H1 (cell line): ENCODE data around the gene SCG5. TPM values are rescaled to one million over a fixed set of nuclear protein-coding genes. Genes with fewer than 3 reads are reported as not detected.

Experiments used
- CTCF ChIA-PET: fragments of 300-600 bp; sonication (Branson Sonifier 250); formaldehyde crosslinking; loops from one replicate; lab custom pipeline; 2021; ENCODE audit not compliant: partially characterized antibody; lab: Charles Lee
- POLR2A ChIA-PET: fragments of 300-600 bp; sonication (Branson Sonifier 250); formaldehyde crosslinking; loops from one replicate; lab custom pipeline; 2021; ENCODE audit warnings: inconsistent platforms; ENCODE audit not compliant: partially characterized antibody; lab: Charles Lee
- DNase-seq, 2 experiments: peaks; one replicate each; pipeline versions ENCODE4 v3.0.0 to v3.0.0-alpha.2; 2010 to 2022; ENCODE audit warnings: low spot score in 2 of 2, low read depth in 1 of 2, mixed read lengths in 1 of 2
- FAIRE-seq: peaks from 2 replicates; lab custom pipeline; 2011; peaks lifted over from hg19 to GRCh38; lab: Jason Lieb, UNC
- H2AFZ ChIP-seq: 2 replicates; pipeline ENCODE4 v1.8.1; 2012; ENCODE audit warnings: low read length, inconsistent platforms
- H2AK5ac ChIP-seq: 2 replicates; pipeline ENCODE4 v1.6.1; 2013; ENCODE audit warnings: low read depth, low read length
- H2BK120ac ChIP-seq: replicated peaks from 2 replicates; pipeline ENCODE3; 2013; ENCODE audit warnings: low read depth, low read length, inconsistent platforms
- H2BK12ac ChIP-seq: 2 replicates; pipeline ENCODE4 v1.6.1; 2013; ENCODE audit warnings: low read depth, low read length
- H2BK15ac ChIP-seq: 2 replicates; pipeline ENCODE4 v1.6.1; 2013; ENCODE audit warnings: low read length
- H2BK20ac ChIP-seq: 2 replicates; pipeline ENCODE4 v1.6.1; 2013; ENCODE audit warnings: low read length
- H2BK5ac ChIP-seq: 2 replicates; pipeline ENCODE4 v1.6.1; 2013; ENCODE audit warnings: low read depth, low read length
- H3K14ac ChIP-seq: 2 replicates; pipeline ENCODE4 v1.6.1; 2013; ENCODE audit warnings: inconsistent platforms; ENCODE audit not compliant: insufficient read length
- H3K18ac ChIP-seq: 2 replicates; pipeline ENCODE4 v1.6.1; 2013; ENCODE audit warnings: low read length; ENCODE audit errors: extremely low read depth
- H3K23ac ChIP-seq: 2 replicates; pipeline ENCODE4 v1.6.1; 2013; ENCODE audit warnings: inconsistent platforms; ENCODE audit not compliant: insufficient read length
- H3K23me2 ChIP-seq: 2 replicates; pipeline ENCODE4 v1.6.1; 2013; ENCODE audit warnings: low read depth, low read length
- H3K27ac ChIP-seq: 2 replicates; pipeline ENCODE4 v1.6.1; 2011; ENCODE audit warnings: low read depth, low read length, inconsistent platforms
- H3K27me3 ChIP-seq, 4 experiments: replicated peaks in 1 of 4; 1 replicate in 1 of 4; 2 replicates in 3 of 4; pipeline versions ENCODE4 v1.6.1 to v1.8.1; 2011 to 2013; ENCODE audit warnings: low read length in 3 of 4, mild to moderate bottlenecking in 3 of 4, inconsistent platforms in 2 of 4, mixed read lengths in 2 of 4, moderate library complexity in 1 of 4; ENCODE audit not compliant: control insufficient read depth in 3 of 4, insufficient read depth in 3 of 4; ENCODE audit errors: extremely low read depth in 1 of 4
- H3K36me3 ChIP-seq, 4 experiments: 2 replicates each; pipeline versions ENCODE4 v1.6.1 to v1.8.1; 2011 to 2013; ENCODE audit warnings: mild to moderate bottlenecking in 4 of 4, low read length in 3 of 4, moderate library complexity in 2 of 4, control low read depth in 1 of 4, inconsistent platforms in 1 of 4; ENCODE audit not compliant: insufficient read depth in 4 of 4, control insufficient read depth in 2 of 4
- H3K4ac ChIP-seq: replicated peaks from 2 replicates; pipeline ENCODE3; 2013; ENCODE audit warnings: low read length, low read depth, mixed read lengths, inconsistent platforms; ENCODE audit not compliant: insufficient read length
- H3K4me1 ChIP-seq, 4 experiments: replicated peaks in 1 of 4; 1 replicate in 1 of 4; 2 replicates in 3 of 4; pipeline versions ENCODE4 v1.6.1 to v1.8.1; 2011 to 2013; ENCODE audit warnings: low read length in 3 of 4, inconsistent platforms in 2 of 4, mixed read lengths in 1 of 4; ENCODE audit not compliant: insufficient read depth in 4 of 4, control insufficient read depth in 3 of 4
- H3K4me2 ChIP-seq, 2 experiments: 2 replicates each; pipeline versions ENCODE4 v1.6.1 to v1.8.1; 2011 to 2013; ENCODE audit warnings: low read depth in 2 of 2, low read length in 2 of 2, control low read depth in 1 of 2, inconsistent platforms in 1 of 2, mild to moderate bottlenecking in 1 of 2; ENCODE audit not compliant: insufficient read depth in 1 of 2
- H3K4me3 ChIP-seq, 4 experiments: fragments of 200-600, 300-600 bp in 1 of 4; sonication (generic), shearing (Covaris generic), sonication (Bioruptor Twin) in 1 of 4; 2 replicates each; pipeline versions ENCODE4 v1.5.1 to v1.8.1; 2011 to 2016; ENCODE audit warnings: low read length in 4 of 4, low read depth in 3 of 4, control low read depth in 2 of 4, inconsistent platforms in 2 of 4, mild to moderate bottlenecking in 2 of 4, mixed read lengths in 1 of 4, moderate library complexity in 1 of 4; ENCODE audit not compliant: insufficient read depth in 2 of 4; ENCODE audit errors: extremely low read depth in 1 of 4
- H3K56ac ChIP-seq: replicated peaks from 2 replicates; pipeline ENCODE3; 2013; ENCODE audit warnings: low read depth, mild to moderate bottlenecking, mixed read lengths, low read length, inconsistent platforms; ENCODE audit not compliant: insufficient read length
- H3K79me1 ChIP-seq: 2 replicates; pipeline ENCODE4 v1.6.1; 2013; ENCODE audit warnings: low read depth, low read length, control low read depth
- H3K79me2 ChIP-seq, 2 experiments: 2 replicates each; pipeline versions ENCODE4 v1.6.1 to v1.8.1; 2012 to 2013; ENCODE audit warnings: low read length in 2 of 2, mild to moderate bottlenecking in 2 of 2, inconsistent platforms in 1 of 2; ENCODE audit not compliant: insufficient read depth in 2 of 2, control insufficient read depth in 1 of 2
- H3K9ac ChIP-seq, 4 experiments: replicated peaks in 1 of 4; 1 replicate in 1 of 4; 2 replicates in 3 of 4; pipeline versions ENCODE4 v1.6.1 to v1.8.1; 2011 to 2013; ENCODE audit warnings: low read depth in 3 of 4, low read length in 3 of 4, control low read depth in 2 of 4, mild to moderate bottlenecking in 2 of 4, moderate library complexity in 2 of 4, inconsistent platforms in 1 of 4; ENCODE audit errors: extremely low read depth in 1 of 4
- H3K9me3 ChIP-seq, 2 experiments: 2 replicates each; pipeline versions ENCODE4 v1.6.1 to v1.8.1; 2012 to 2013; ENCODE audit warnings: mild to moderate bottlenecking in 2 of 2, moderate library complexity in 2 of 2, control low read depth in 1 of 2, inconsistent platforms in 1 of 2, low read depth in 1 of 2, low read length in 1 of 2, mixed read lengths in 1 of 2; ENCODE audit not compliant: insufficient read depth in 2 of 2
- H4K20me1 ChIP-seq, 2 experiments: replicated peaks in 1 of 2; 2 replicates each; pipeline versions ENCODE3 to v1.8.1; 2011 to 2013; ENCODE audit warnings: inconsistent platforms in 2 of 2, low read length in 2 of 2, mild to moderate bottlenecking in 1 of 2; ENCODE audit not compliant: insufficient read depth in 2 of 2, control insufficient read depth in 1 of 2
- H4K5ac ChIP-seq: 2 replicates; pipeline ENCODE4 v1.6.1; 2013; ENCODE audit warnings: low read length, low read depth, mixed read lengths, inconsistent platforms; ENCODE audit not compliant: insufficient read length
- H4K8ac ChIP-seq: 2 replicates; pipeline ENCODE4 v1.8.0; 2013; ENCODE audit warnings: mild to moderate bottlenecking, moderate library complexity, low read length, inconsistent platforms; ENCODE audit not compliant: insufficient read depth; ENCODE audit errors: extremely low read depth
- H4K91ac ChIP-seq: replicated peaks from 2 replicates; pipeline ENCODE3; 2013; ENCODE audit warnings: low read length, mixed read lengths, inconsistent platforms; ENCODE audit not compliant: insufficient read length
- GABPA ChIP-seq: IDR thresholded peaks from 2 replicates; pipeline ENCODE4 v1.6.1; 2011; ENCODE audit warnings: mild to moderate bottlenecking, low read length, moderate library complexity, borderline replicate concordance; ENCODE audit not compliant: insufficient read depth
- HDAC6 ChIP-seq: IDR thresholded peaks from one replicate; pipeline ENCODE4 v1.7.1; 2012; ENCODE audit warnings: low read depth, mild to moderate bottlenecking, inconsistent platforms, low read length, moderate library complexity
- JUN ChIP-seq: IDR thresholded peaks from 2 replicates; pipeline ENCODE4 v1.6.1; 2011; ENCODE audit warnings: low read depth, mild to moderate bottlenecking, improper control_type of control experiment, low read length
- JUND ChIP-seq: IDR thresholded peaks from 2 replicates; pipeline ENCODE4 v1.6.1; 2011; ENCODE audit warnings: mild to moderate bottlenecking, improper control_type of control experiment, low read length
- NANOG ChIP-seq: IDR thresholded peaks from 2 replicates; pipeline ENCODE4 v1.6.1; 2011; ENCODE audit warnings: low read length, low read depth, mild to moderate bottlenecking, inconsistent platforms; ENCODE audit not compliant: insufficient read depth, poor library complexity, severe bottlenecking
- POLR2AphosphoS5 ChIP-seq: IDR thresholded peaks from 2 replicates; pipeline ENCODE4 v1.6.1; 2011; ENCODE audit warnings: low read depth, low read length
- RBBP5 ChIP-seq: IDR thresholded peaks from 2 replicates; pipeline ENCODE4 v1.7.1; 2012; ENCODE audit warnings: low read depth, mild to moderate bottlenecking, inconsistent platforms, low read length, moderate library complexity, borderline replicate concordance
- RNF2 ChIP-seq: fragments of 200-900, 300-1000 bp; sonication (generic); IDR thresholded peaks from 2 replicates; pipeline ENCODE4 v1.7.1; 2016; ENCODE audit warnings: borderline replicate concordance, low read depth, mild to moderate bottlenecking, antibody characterized with exemption, low read length; ENCODE audit not compliant: poor library complexity, severe bottlenecking; ENCODE audit errors: missing control alignments
- SAP30 ChIP-seq: fragments of 300-600 bp; sonication (generic); IDR thresholded peaks from 2 replicates; pipeline ENCODE4 v1.7.1; 2012; ENCODE audit warnings: low read length, moderate library complexity, mild to moderate bottlenecking, inconsistent platforms; ENCODE audit not compliant: insufficient read depth, insufficient replicate concordance
- SIRT6 ChIP-seq: IDR thresholded peaks from one replicate; pipeline ENCODE4 v1.7.1; 2012; ENCODE audit warnings: low read length, inconsistent platforms
- SP4 ChIP-seq: IDR thresholded peaks from 2 replicates; pipeline ENCODE4 v1.6.1; 2012; ENCODE audit warnings: low read length, inconsistent platforms
- TBP ChIP-seq: IDR thresholded peaks from 2 replicates; pipeline ENCODE4 v1.6.1; 2011; ENCODE audit warnings: low read depth, low read length, improper control_type of control experiment
- WGBS, 2 experiments: shearing (Covaris generic) in 1 of 2; methylation state at CpG; one replicate each; pipeline versions ENCODE4 v1.1.6 to v1.1.7; 2013 to 2015; ENCODE audit warnings: low lambda C conversion rate in 2 of 2, mixed read lengths in 2 of 2, inconsistent platforms in 1 of 2, low coverage in 1 of 2, missing lambda C conversion rate in 1 of 2; ENCODE audit not compliant: insufficient replicate concordance in 2 of 2, insufficient coverage in 1 of 2, insufficient read length in 1 of 2; ENCODE audit errors: extremely low coverage in 1 of 2, missing lambda C conversion rate in 1 of 2; 5-methylcytosine and 5-hydroxymethylcytosine counted together
- polyA plus RNA-seq, 7 experiments: library from polyadenylated mRNA; depleted of rRNA in 3 of 7; stranded (reverse) in 5 of 7; unstranded in 2 of 7; fragments of >200 nt in 5 of 7; fragments of 200-250 nt in 2 of 7; gene quantifications; 1 replicate in 5 of 7; 2 replicates in 1 of 7; 4 replicates in 1 of 7; pipeline versions ENCODE4 v1.2.1 to v1.2.3, GENCODE V29; 2011 to 2013; ENCODE audit warnings: missing spikeins in 2 of 7, mixed read lengths in 2 of 7
- total RNA-seq: library from RNA; stranded (reverse); fragmentation: NEBNext Ultra II Directional; extraction: Animal tissue kit (Norgen Biotek cat#: 25700); gene quantifications from 2 replicates; pipeline ENCODE4 v1.2.1, GENCODE V29; 2021

SCG5 gene
- total and polyA plus RNA-seq, 2 of the 8 experiments (the other 6 are each of a cell fraction or from before 2014, with no cell fraction given), result 18.7 to 19.9 TPM

DNA sequence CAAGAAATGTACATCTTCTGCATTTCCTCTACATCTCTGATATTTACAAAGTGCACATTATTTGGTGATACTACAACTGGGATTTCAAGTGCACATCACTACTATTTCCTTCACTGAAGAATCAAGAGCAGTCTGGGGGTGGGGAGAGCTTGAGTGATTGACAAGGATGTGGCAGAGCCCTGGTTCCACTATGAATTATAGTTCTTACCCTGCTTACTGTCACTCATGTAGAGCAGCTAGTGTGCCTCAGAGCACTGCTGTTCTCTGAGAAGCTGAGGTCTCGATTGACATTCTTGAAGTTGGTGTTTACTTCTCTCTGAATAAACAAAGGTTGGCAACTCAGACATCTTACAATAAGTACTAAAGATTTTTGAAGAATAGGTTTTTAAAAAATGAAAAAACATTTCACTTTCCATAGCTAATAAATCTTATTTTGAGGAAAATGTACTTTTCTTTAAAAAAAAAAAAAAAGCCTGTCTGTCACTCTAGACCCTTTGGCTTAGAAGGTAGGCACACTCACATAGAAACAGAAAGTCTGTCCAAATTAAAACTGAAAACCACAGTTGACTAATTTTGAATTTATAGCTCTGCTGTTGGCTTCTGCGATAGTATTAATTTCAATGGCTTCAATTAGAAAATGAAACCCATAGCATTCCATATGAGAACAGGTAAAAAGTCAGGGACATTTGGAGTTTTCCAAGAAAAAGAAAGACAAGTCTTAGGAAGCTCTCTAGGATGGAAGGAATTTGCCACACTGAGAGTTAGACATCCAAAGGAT lies 81.8 kb downstream of the SCG5 start:
- Histone ChIP-seq H4K20me1 (peaks cover 0 to 2% of the 10 kb centered on the region in 2 experiments), H3K9ac (no peak overlapping the region), H3K4me2 (no peak overlapping the region), H2BK5ac (no peak overlapping the region), H3K4me1 (peaks cover 0 to 6% (median 5%) of the 10 kb centered on the region in 4 experiments; a peak in 6 of 7 replicates), H3K4me3 (no peak overlapping the region), H3K23ac (no peak overlapping the region), H3K79me2 (no peaks in the 10 kb centered on the region), H3K23me2 (peaks cover 10% of the 10 kb centered on the region; the same call in 1 of the 2 replicates), H3K79me1 (no peaks in the 10 kb centered on the region), H2BK20ac (no peak overlapping the region), H4K8ac (no peak overlapping the region), H4K91ac (no peak overlapping the region), H2BK15ac (no peak overlapping the region), H3K27ac (no peak overlapping the region), H3K14ac (no peak overlapping the region), H3K56ac (no peak overlapping the region), H2BK120ac (no peak overlapping the region), H4K5ac (no peak overlapping the region), H3K9me3 (no peaks in the 10 kb centered on the region), H3K4ac (no peak overlapping the region), H3K36me3 (no peaks in the 10 kb centered on the region; a peak in 1 of 8 replicates), H2BK12ac (no peak overlapping the region; the same call in 1 of the 2 replicates), H3K18ac (no peak overlapping the region), H2AK5ac (no peak overlapping the region), H3K27me3 (peaks cover 15 to 29% (median 23%) of the 10 kb centered on the region in 4 experiments), H2AFZ (no peak overlapping the region)
- ChIA-PET CTCF (interaction anchor here (0.6 to 2.9 kb wide), 4 partner anchors 61 to 435 kb away, joined by 3 to 12 read pairs (median 3); no protein-coding TSS in a partner anchor), POLR2A (no interaction called here)
- 92% methylated on average over 2 of the region's 2 CpGs; no CpG with 5 or more reads in 1 of the 2 experiments for WGBS, 2 experiments
- FAIRE-seq, result no peak
- no peak for DNase-seq
- TF ChIP-seq TBP (no peak), GABPA (no peak), RNF2 (no peak), POLR2AphosphoS5 (no peak), RBBP5 (no peak), JUND (no peak), HDAC6 (no peak), SIRT6 (no peak), SAP30 (no peak), NANOG (no peak), SP4 (no peak), JUN (no peak)
